Measurements from ENCODE around the gene HNRNPUL1. TPM values are rescaled to one million over a fixed set of nuclear protein-coding genes. Genes with fewer than 3 reads are reported as not detected.
A peak's percentile ranks its signal among the peaks of the same experiment; 100 is the strongest.

HNRNPUL1 gene
- total RNA-seq, 2 donors from 2014 or later, result 324 to 357 TPM

DNA sequence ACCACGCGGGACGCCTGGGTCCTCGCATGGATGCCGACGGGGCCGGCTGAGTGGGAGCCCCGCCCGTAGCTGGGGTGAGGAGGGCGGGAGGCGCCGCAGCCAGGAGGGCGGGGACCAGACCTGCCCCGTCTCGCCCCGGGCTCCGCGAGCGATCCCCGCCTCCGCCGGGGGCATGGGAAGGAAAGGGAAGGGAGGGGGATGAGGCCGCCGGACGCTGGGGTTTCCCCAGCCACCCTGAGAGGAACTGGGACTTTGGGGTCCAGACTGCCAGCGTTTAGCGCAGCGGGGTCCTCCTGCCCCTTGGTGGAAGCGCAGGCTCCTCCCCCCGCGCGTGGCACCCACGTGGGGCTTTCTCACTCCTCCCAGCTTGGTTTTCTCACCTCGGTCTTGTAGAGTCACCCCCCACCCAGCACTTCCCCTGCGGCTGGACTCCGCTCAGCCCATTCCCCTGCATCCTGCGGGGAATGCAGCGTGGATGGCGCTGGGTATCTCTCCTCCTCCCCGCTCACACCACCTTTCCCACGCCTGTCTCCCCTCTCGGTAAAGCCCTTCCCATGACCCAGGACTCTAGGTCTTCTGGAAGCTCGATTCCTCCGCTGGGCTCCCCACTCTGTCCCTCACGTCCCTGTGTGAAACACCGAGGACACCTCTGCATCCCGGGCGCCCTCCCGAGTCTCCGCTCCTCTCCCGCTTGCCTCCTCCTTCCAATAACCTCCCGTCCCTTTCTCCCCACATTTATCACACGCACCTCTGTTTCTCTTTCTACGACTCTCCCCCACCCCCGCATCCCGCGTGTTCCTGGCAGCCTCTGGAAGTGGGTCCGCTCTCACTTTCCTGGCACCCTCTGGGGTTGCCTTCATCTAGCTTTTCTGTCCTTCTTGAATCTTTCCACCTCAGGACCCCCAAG lies 87.4 kb downstream of the HNRNPUL1 start:
- Mint-ChIP-seq H3K4me3 (peak overlapping the region; percentile 98), H3K9me3 (no peaks in the 10 kb centered on the region)
- ATAC-seq (replicated peaks), result peak; percentile 70

GRCh38 chr19:41352279-41352608 lies 88.1 kb downstream of the HNRNPUL1 start:
- Mint-ChIP-seq H3K27ac (peak overlapping the region; percentile 94), H3K4me1 (peaks cover 44% of the 10 kb centered on the region), H3K9me3 (no peaks in the 10 kb centered on the region), H3K36me3 (ENCODE audit: low read depth) (peaks cover 64% of the 10 kb centered on the region), H3K27me3 (no peaks in the 10 kb centered on the region), H3K4me3 (peak overlapping the region; percentile 98)
- no peak for ATAC-seq (replicated peaks)

More for the DNA sequence above, 87.4 kb downstream of the HNRNPUL1 start:
- Mint-ChIP-seq H3K4me1 (peaks cover 38% of the 10 kb centered on the region), H3K36me3 (ENCODE audit: low read depth) (peaks cover 65% of the 10 kb centered on the region), H3K27me3 (no peaks in the 10 kb centered on the region), H3K27ac (peak overlapping the region; percentile 94)

- Mint-ChIP-seq H3K36me3 (ENCODE audit: low read depth) (peaks cover 58% of the 10 kb centered on the region), H3K27me3 (no peaks in the 10 kb centered on the region), H3K27ac (peak overlapping the region; percentile 94), H3K9me3 (no peaks in the 10 kb centered on the region), H3K4me3 (peak overlapping the region; percentile 98), H3K4me1 (peaks cover 50% of the 10 kb centered on the region)
- ATAC-seq (replicated peaks), result peak; percentile 18
These were observed 88.7 kb downstream of the HNRNPUL1 start for GRCh38 chr19:41352609-41353465.

DNA sequence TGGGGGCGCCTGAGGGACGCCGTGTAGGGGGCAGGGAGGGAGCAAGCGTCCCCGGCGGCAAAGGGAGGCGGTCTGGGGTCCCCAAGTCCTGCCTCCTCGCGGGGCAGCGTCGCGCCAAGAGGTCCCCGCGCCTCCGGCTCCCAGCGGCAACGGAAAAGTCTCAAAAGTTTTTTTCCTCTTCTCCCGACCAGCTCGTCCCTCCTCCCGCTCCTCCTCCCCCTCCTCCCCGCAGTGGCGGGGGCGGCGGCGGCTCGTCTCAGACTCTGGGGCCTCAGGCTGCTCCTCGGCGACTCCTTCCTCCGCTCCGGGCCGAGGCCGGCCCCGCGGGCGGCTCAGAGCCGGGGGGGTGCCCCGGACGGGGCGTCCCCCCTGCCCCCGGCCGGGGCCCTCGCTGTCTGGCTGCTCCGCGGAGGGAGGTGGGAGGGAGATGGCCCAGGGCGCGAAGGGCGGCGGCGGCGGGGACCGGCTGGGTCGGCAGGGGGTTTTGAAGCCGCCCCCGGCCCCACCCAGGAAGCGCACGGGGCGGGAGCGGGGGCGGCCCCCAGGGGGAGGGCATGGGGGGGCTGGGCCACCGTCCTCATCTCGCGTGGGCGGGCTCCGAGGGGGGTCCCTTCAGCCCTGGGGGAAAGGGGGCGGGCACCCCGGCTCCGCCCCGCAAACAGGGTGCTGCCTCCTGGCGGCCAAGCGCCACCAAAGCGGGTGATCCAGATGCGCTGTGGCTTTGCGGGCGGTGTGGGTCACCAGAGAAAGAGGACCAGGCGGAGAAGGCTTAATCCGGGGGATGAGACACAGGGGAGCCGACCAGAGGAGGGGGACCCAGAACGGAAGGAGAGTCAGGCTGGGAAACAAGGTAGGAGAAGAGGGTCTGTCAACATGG lies 89.5 kb downstream of the HNRNPUL1 start, which contains the start of gene TGFB1:
TGFB1 (minus strand) TSS at position 457 of the 877 bp plus-strand sequence. CDS start 878 bp downstream, outside the sequence.
- peak; percentile 48 for ATAC-seq (replicated peaks)
- peak within 1 kb of the TSS; percentile 94 for H3K27ac Mint-ChIP-seq
- peaks cover 51% of the 10 kb centered on the region for H3K4me1 Mint-ChIP-seq

DNA sequence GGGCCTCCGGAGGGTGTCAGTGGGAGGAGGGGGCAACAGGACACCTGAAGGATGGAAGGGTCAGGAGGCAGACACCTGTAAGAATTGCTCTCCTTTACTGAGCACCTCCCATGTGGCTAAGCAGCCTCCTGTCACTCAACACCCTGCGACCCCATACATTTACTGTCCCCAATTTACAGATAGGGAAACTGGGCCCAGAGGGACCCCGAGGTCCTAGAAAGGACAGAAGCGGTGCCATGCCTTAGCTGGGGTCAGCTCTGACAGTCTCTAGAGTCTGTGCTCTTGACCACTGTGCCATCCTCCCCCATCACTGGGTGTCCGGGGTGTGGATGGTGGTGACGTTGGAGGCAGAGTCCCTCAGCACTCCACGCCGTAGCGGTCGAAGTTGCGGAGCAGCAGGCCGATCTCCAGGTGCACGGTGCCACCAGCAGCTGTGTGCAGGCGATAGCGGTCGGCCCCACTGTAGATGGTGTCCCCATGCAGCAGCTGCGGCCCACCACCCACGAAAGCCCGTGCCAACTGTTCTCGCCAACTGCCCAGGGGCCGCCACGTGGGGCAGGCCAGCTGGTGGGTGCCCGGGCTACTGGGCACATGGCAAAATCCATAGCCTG lies 90.3 kb downstream of the HNRNPUL1 start:
- Mint-ChIP-seq H3K36me3 (ENCODE audit: low read depth) (peaks cover 42% of the 10 kb centered on the region), H3K4me3 (peak overlapping the region; percentile 76), H3K27ac (peak overlapping the region; percentile 84)

More for the DNA sequence above, 89.5 kb downstream of the HNRNPUL1 start, which contains the start of gene TGFB1:
- Mint-ChIP-seq H3K27me3 (no peaks in the 10 kb centered on the region), H3K36me3 (ENCODE audit: low read depth) (peaks cover 50% of the 10 kb centered on the region), H3K9me3 (no peaks in the 10 kb centered on the region), H3K4me3 (peak within 1 kb of the TSS; percentile 98)

GRCh38 chr19:41355035-41355434 lies 90.9 kb downstream of the HNRNPUL1 start:
- no peaks in the 10 kb centered on the region for H3K27me3 Mint-ChIP-seq
- H3K27ac Mint-ChIP-seq, result peak overlapping the region; percentile 94
- peak overlapping the region; percentile 76 for H3K4me3 Mint-ChIP-seq
- no peak for ATAC-seq (replicated peaks)
- peaks cover 36% of the 10 kb centered on the region for H3K36me3 Mint-ChIP-seq (ENCODE audit: low read depth)
- H3K9me3 Mint-ChIP-seq, result no peaks in the 10 kb centered on the region
- H3K4me1 Mint-ChIP-seq, result peaks cover 40% of the 10 kb centered on the region

More for the DNA sequence above, 90.3 kb downstream of the HNRNPUL1 start:
- H3K4me1 Mint-ChIP-seq, result peaks cover 44% of the 10 kb centered on the region
- no peaks in the 10 kb centered on the region for H3K9me3 Mint-ChIP-seq
- H3K27me3 Mint-ChIP-seq, result no peaks in the 10 kb centered on the region
- no peak for ATAC-seq (replicated peaks)

DNA sequence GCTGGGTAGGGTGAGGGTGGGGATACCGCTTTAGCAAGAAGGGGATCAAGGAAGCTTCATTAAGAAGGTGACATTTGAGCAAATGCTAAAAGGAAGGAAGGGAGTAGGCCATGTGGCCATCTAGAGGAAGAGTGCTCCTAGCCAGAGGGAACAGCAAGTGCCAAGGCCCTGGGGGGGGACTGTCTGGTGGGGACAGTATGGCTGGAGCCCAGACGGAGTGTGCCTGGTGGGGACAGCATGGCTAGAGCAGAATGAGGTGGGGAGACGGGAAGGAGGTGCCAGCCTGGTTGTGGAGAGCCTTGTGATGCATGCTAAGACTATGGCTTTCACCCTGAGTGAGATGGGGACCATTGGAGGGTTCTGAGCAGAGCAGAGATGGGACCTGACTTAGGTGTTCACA lies 91.6 kb downstream of the HNRNPUL1 start:
- no peak for ATAC-seq (replicated peaks)
- Mint-ChIP-seq H3K36me3 (ENCODE audit: low read depth) (peaks cover 29% of the 10 kb centered on the region), H3K9me3 (no peaks in the 10 kb centered on the region), H3K4me1 (peaks cover 40% of the 10 kb centered on the region), H3K27me3 (no peaks in the 10 kb centered on the region), H3K4me3 (peak overlapping the region; percentile 76), H3K27ac (peak overlapping the region; percentile 94)

DNA sequence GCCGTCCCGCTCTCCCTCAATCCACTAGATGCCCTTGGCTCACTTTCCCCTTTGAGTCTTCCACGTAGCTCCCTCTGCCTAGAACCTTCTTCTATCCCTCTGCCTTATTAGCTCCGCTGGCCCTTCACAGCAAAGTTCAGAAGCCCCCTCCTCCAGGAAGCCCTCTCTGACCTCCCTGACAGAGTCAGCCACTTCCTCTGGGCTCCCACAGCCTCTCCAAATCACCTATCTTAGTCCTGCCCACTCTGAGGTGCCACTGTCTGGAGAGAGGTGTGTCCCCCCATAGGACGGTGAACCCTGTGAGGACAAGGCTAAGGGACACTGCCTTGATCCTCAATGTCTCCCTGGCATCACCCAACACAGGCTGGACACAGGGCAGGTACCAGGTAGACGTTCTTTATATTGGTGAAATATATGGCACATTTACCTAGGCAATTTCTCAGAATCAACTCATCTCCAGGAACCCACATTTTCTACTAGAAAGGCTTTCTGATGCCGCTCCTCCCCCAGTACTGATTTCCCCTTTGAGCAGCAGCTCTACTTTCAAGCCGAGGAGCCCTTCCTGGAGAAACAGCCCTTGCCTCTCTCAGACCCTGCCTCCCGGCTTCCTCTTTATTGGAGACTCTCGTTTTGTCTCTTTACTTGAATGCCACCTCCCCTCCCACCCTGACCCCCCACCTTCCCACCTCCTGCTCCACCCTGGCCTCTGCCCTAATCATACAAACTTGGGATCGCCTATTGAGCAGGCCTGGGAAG lies 93.0 kb downstream of the HNRNPUL1 start:
- Mint-ChIP-seq H3K36me3 (ENCODE audit: low read depth) (peaks cover 16% of the 10 kb centered on the region), H3K4me1 (peaks cover 40% of the 10 kb centered on the region)
- no peak for ATAC-seq (replicated peaks)

More for the DNA sequence above, 93.0 kb downstream of the HNRNPUL1 start:
- Mint-ChIP-seq H3K9me3 (no peaks in the 10 kb centered on the region), H3K27me3 (no peaks in the 10 kb centered on the region), H3K4me3 (peak overlapping the region; percentile 76), H3K27ac (peak overlapping the region; percentile 94)

Other genes with a start within 250 kb of the HNRNPUL1 start
- gene CYP2A13, start 175.9 kb upstream of the HNRNPUL1 start, total RNA-seq, result not detected
- gene CYP2F1, start 149.9 kb upstream of the HNRNPUL1 start, total RNA-seq, result under 1 TPM in 1 of 2 donors, not detected in 1; 0.28 TPM
- under 1 TPM in 1 of 2 donors, not detected in 1; 0.13 TPM for gene CYP2S1, start 71.2 kb upstream of the HNRNPUL1 start, total RNA-seq
- gene AXL, start 45.1 kb upstream of the HNRNPUL1 start, total RNA-seq, result 1 to 10 TPM in 1 of 2 donors, under 1 TPM in 1; 0.04 to 2.3 TPM
- gene CCDC97, start 45.8 kb downstream of the HNRNPUL1 start, total RNA-seq, result 10 to 100 TPM; 35.1 to 40.9 TPM
- gene TGFB1, start 89.5 kb downstream of the HNRNPUL1 start, total RNA-seq, result 100 to 1,000 TPM; 107 to 158 TPM
- 1 to 10 TPM; 6.7 to 9.5 TPM for gene B9D2, start 99.8 kb downstream of the HNRNPUL1 start, total RNA-seq
- gene TMEM91, start 112.2 kb downstream of the HNRNPUL1 start, total RNA-seq, result 10 to 100 TPM in 1 of 2 donors, 1 to 10 TPM in 1; 3.5 to 15.1 TPM
- 10 to 100 TPM; 33.0 to 58.7 TPM for gene EXOSC5, start 133.0 kb downstream of the HNRNPUL1 start, total RNA-seq
- gene BCKDHA, start 133.4 kb downstream of the HNRNPUL1 start, total RNA-seq, result 10 to 100 TPM; 19.4 to 48.1 TPM
- under 1 TPM; 0.45 to 0.71 TPM for gene B3GNT8, start 163.0 kb downstream of the HNRNPUL1 start, total RNA-seq
- 10 to 100 TPM; 34.0 to 66.2 TPM for gene DMAC2, start 175.5 kb downstream of the HNRNPUL1 start, total RNA-seq
- gene ERICH4, start 178.8 kb downstream of the HNRNPUL1 start, total RNA-seq, result not detected

Data from activated T-helper 17 cell treated with anti-CD3 and anti-CD28 coated beads, Interleukin-2, amount 50 U/mL, for 72 hours (primary cell).